ENCODE data around the gene ITGB5. TPM values are rescaled to one million over a fixed set of nuclear protein-coding genes. Genes with fewer than 3 reads are reported as not detected.

The ITGB5 gene
- total and polyA plus RNA-seq, 4 donors: 101 to 369 (median 292) TPM

DNA sequence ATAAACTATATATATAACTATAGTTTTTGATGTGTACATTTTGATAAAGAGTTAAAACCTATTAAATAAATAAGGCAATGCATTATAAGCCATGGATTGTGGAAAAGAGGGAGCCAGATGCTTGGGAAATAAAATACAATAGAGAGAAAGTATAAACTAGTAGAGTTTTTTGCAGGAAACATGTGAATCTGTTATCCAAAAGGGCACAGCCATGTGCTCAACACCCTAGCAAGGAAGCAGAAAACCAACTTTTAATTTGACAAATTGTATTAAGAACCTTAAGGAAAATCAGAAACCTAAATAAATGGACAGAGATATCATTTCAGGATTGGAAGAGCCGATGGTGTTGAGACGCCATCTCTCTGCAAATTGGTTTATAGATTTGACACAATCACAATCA lies 63.5 kb downstream of the ITGB5 start:
- H3K36me3 ChIP-seq (ENCODE audit: control insufficient read depth in 1 of 2, insufficient read depth in 2 of 2, low read length in 1 of 2): peaks cover 0 to 4% of the 10 kb centered on the region in 2 donors
- no peak for ATAC-seq (ENCODE audit: low FRiP score)

DNA sequence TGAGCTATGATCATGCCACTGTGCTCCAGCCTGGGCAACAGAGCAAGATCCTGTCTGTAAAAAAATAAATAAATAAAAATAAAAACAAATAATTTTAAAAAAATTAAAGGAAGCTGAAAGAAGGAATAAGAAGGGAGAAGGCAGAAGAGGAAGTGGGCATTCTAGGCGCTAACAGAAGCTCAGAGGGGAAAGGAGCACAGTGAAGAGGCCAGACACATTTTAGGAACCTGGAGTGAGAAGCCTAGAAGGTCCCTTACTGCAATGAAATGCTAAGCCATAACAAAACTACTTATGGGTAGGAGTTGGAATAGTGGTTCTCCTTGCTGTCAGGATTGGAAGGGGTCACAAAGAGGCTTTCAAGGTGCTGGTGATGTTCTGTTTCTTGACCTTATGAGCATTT lies 64.0 kb downstream of the ITGB5 start:
- WGBS, 2 donors: 92 to 100% methylated on average over 1 of the region's 1 CpG
- no peaks in the 10 kb centered on the region for H3K9me3 ChIP-seq (ENCODE audit: control insufficient read depth, low read length)
- no peaks in the 10 kb centered on the region for H3K27me3 ChIP-seq (ENCODE audit: control insufficient read depth in 1 of 2, insufficient read depth in 2 of 2, low read length in 1 of 2)
- H3K36me3 ChIP-seq (ENCODE audit: control insufficient read depth in 1 of 2, insufficient read depth in 2 of 2, low read length in 1 of 2): peaks cover 0 to 4% of the 10 kb centered on the region in 2 donors
- H3K27ac ChIP-seq (ENCODE audit: low read depth in 1 of 2, low read length in 2 of 2): no peak overlapping the region
- ATAC-seq (ENCODE audit: low FRiP score) (no peak), DNase-seq (no peak)
- H3K4me1 ChIP-seq (ENCODE audit: control insufficient read depth in 1 of 2, insufficient read depth in 2 of 2, low read length in 2 of 2): peaks cover 4 to 7% of the 10 kb centered on the region in 2 donors
- no peak overlapping the region for H3K4me3 ChIP-seq (ENCODE audit: low read length in 2 of 2)
- intact Hi-C loops (cut with DNase I): no loop called here

More for the DNA sequence above, 63.5 kb downstream of the ITGB5 start:
- H3K4me1 ChIP-seq (ENCODE audit: control insufficient read depth in 1 of 2, insufficient read depth in 2 of 2, low read length in 2 of 2): peaks cover 5 to 7% of the 10 kb centered on the region in 2 donors
- no peak for DNase-seq
- WGBS, 2 donors: 76 to 96% methylated on average over 2 of the region's 2 CpGs
- H3K27me3 ChIP-seq (ENCODE audit: control insufficient read depth in 1 of 2, insufficient read depth in 2 of 2, low read length in 1 of 2): no peaks in the 10 kb centered on the region
- intact Hi-C loops (cut with DNase I): no loop called here
- no peaks in the 10 kb centered on the region for H3K9me3 ChIP-seq (ENCODE audit: control insufficient read depth, low read length)
- H3K27ac ChIP-seq (ENCODE audit: low read depth in 1 of 2, low read length in 2 of 2): no peak overlapping the region
- no peak overlapping the region for H3K4me3 ChIP-seq (ENCODE audit: low read length in 2 of 2)

DNA sequence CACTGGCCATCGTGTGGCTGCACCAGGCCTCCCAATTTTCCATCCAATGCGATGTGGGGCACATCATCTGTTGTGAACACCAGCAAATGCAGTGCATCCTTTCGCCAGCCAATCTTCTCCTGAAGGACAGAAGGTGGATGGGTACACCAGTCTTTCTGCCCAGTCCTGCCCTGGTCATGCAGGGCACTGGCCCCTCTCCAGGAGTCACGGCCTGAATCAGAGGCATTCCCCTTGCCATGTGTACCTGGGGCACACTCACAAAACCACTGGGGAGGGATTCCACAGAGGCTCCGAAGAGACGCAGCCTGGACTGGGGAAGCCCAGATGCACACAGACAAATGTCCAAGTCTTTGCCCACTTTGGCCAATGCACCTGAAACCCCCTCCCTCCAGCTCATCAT lies 65.8 kb downstream of the ITGB5 start:
- ATAC-seq (ENCODE audit: low FRiP score): no peak
- Histone ChIP-seq H3K27ac (ENCODE audit: low read depth in 1 of 2, low read length in 2 of 2) (no peak overlapping the region), H3K36me3 (ENCODE audit: control insufficient read depth in 1 of 2, insufficient read depth in 2 of 2, low read length in 1 of 2) (peaks cover 0 to 4% of the 10 kb centered on the region in 2 donors), H3K9me3 (ENCODE audit: control insufficient read depth, low read length) (no peaks in the 10 kb centered on the region), H3K4me3 (ENCODE audit: low read length in 2 of 2) (no peak overlapping the region), H3K4me1 (ENCODE audit: control insufficient read depth in 1 of 2, insufficient read depth in 2 of 2, low read length in 2 of 2) (no peaks in the 10 kb centered on the region), H3K27me3 (ENCODE audit: control insufficient read depth in 1 of 2, insufficient read depth in 2 of 2, low read length in 1 of 2) (no peaks in the 10 kb centered on the region)
- intact Hi-C loops (cut with DNase I): no loop called here
- 97 to 99% methylated on average over 6 of the region's 6 CpGs for WGBS, 2 donors
- DNase-seq: no peak

DNA sequence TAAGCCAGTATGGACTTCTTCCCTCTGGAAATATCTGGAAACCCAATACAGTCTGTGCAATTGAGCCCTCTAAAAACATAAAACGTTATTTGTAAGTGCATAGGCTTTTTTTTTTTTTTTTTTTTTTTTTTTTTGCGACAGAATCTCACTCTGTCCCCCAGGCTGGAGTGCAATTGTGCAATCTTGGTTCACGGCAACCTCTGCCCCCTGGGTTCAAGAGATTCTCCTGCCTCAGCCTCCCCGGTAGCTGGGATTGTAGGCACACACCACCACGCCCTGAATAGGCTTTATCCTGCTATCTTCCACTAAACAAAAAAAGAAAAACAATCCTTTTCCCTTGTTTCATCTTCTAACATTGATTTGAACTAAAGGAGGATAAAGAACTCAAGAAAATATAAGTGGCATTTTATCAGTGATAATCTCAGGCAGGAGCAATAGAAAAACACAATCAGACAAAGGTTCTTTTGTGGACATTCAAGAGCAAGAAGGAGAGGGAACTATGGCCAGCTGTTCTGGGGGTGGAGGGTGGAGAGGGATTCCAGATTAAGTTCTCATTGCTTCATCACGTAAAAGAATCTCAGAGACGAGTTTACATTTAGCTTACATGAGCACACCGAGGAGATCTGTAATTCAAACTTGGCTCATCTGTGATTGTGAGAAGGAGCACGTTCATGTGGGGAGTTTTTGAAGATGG lies 68.6 kb downstream of the ITGB5 start:
- H3K4me3 ChIP-seq (ENCODE audit: low read length in 2 of 2): no peak overlapping the region
- no peaks in the 10 kb centered on the region for H3K27me3 ChIP-seq (ENCODE audit: control insufficient read depth in 1 of 2, insufficient read depth in 2 of 2, low read length in 1 of 2)
- H3K4me1 ChIP-seq (ENCODE audit: control insufficient read depth in 1 of 2, insufficient read depth in 2 of 2, low read length in 2 of 2): peaks cover 2 to 3% of the 10 kb centered on the region in 2 donors
- intact Hi-C loops (cut with DNase I): no loop called here
- DNase-seq: no peak
- no peaks in the 10 kb centered on the region for H3K9me3 ChIP-seq (ENCODE audit: control insufficient read depth, low read length)
- H3K27ac ChIP-seq (ENCODE audit: low read depth in 1 of 2, low read length in 2 of 2): no peak overlapping the region
- peaks cover 0 to 4% of the 10 kb centered on the region in 2 donors for H3K36me3 ChIP-seq (ENCODE audit: control insufficient read depth in 1 of 2, insufficient read depth in 2 of 2, low read length in 1 of 2)
- WGBS, 2 donors: 56 to 66% methylated on average over 9 of the region's 9 CpGs
- ATAC-seq (ENCODE audit: low FRiP score): no peak

DNA sequence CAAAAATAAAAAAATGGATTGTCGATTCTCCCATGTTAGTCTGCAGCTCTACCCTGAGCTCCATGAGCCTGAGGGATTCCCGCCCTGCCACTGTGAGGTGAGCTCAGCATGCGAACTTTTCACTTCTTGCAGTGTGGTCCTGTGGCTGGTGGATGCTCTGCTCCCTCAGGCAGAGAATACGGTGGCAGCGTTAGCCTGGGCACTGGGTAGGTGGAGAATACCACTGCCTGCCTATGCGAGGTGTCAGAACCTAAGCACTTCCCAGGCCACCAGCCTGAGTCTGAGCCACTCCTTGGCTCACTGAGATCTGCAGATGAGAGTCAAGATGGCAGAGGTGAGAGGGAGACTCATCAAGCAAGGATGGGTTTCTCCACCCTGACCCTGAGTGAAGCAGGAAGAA lies 70.1 kb downstream of the ITGB5 start:
- Histone ChIP-seq H3K9me3 (ENCODE audit: control insufficient read depth, low read length) (no peaks in the 10 kb centered on the region), H3K27me3 (ENCODE audit: control insufficient read depth in 1 of 2, insufficient read depth in 2 of 2, low read length in 1 of 2) (no peaks in the 10 kb centered on the region), H3K36me3 (ENCODE audit: control insufficient read depth in 1 of 2, insufficient read depth in 2 of 2, low read length in 1 of 2) (peaks cover 0 to 4% of the 10 kb centered on the region in 2 donors), H3K4me3 (ENCODE audit: low read length in 2 of 2) (no peak overlapping the region), H3K4me1 (ENCODE audit: control insufficient read depth in 1 of 2, insufficient read depth in 2 of 2, low read length in 2 of 2) (peaks cover 3% of the 10 kb centered on the region in 2 donors), H3K27ac (ENCODE audit: low read depth in 1 of 2, low read length in 2 of 2) (no peak overlapping the region)
- ATAC-seq (ENCODE audit: low FRiP score) (no peak), DNase-seq (no peak)
- 96% methylated on average over 6 of the region's 6 CpGs for WGBS, 2 donors
- intact Hi-C loops (cut with DNase I): no loop called here

DNA sequence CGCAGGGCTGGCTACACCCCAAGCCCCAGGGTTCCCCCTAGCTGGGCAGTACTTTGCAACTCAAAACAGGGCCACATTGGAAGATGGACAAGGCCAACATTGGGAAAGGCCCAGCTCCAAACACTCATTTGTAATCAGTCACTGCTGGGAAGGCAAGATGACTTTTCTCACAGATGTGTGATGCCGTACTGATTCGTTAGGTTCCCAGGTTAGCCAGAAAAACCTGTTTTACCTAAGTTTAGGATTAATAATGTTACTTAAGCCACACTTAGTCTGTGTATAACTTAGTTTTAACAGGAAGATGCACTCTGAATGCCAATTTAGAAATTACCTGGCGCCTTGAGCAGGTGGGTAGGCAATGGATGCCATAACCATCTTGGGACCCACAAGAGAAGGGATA lies 71.0 kb downstream of the ITGB5 start:
- Histone ChIP-seq H3K9me3 (ENCODE audit: control insufficient read depth, low read length) (no peaks in the 10 kb centered on the region), H3K27me3 (ENCODE audit: control insufficient read depth in 1 of 2, insufficient read depth in 2 of 2, low read length in 1 of 2) (no peaks in the 10 kb centered on the region), H3K36me3 (ENCODE audit: control insufficient read depth in 1 of 2, insufficient read depth in 2 of 2, low read length in 1 of 2) (peaks cover 0 to 4% of the 10 kb centered on the region in 2 donors), H3K4me1 (ENCODE audit: control insufficient read depth in 1 of 2, insufficient read depth in 2 of 2, low read length in 2 of 2) (peaks cover 3% of the 10 kb centered on the region in 2 donors), H3K27ac (ENCODE audit: low read depth in 1 of 2, low read length in 2 of 2) (peak overlapping the region; percentile 28 to 31), H3K4me3 (ENCODE audit: low read length in 2 of 2) (no peak overlapping the region)
- intact Hi-C loops (cut with DNase I): no loop called here
- WGBS, 2 donors: 49 to 60% methylated on average over 4 of the region's 4 CpGs
- ATAC-seq (ENCODE audit: low FRiP score) (no peak), DNase-seq (no peak)

DNA sequence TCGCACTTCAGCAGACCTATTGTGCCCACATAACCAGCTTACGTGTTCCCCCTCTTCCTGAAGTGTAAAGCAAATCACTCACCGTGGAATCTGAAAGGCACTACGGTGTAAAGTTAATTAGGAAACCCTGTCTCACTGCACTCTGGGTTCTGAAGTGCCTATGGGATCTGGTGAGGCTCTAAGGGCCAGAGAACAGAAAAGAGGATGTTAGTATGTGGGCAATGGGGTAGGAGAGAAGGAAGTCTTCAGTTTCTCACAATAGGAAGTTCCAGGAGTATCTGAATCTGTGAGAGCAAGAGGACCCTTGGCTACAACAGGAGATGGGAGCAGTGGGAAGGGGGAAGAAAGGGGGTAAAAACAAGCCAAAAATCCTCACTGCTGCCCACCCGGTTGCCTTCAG lies 71.4 kb downstream of the ITGB5 start:
- Histone ChIP-seq H3K36me3 (ENCODE audit: control insufficient read depth in 1 of 2, insufficient read depth in 2 of 2, low read length in 1 of 2) (peaks cover 0 to 2% of the 10 kb centered on the region in 2 donors), H3K27ac (ENCODE audit: low read depth in 1 of 2, low read length in 2 of 2) (peak overlapping the region; percentile 28 to 31)

DNA sequence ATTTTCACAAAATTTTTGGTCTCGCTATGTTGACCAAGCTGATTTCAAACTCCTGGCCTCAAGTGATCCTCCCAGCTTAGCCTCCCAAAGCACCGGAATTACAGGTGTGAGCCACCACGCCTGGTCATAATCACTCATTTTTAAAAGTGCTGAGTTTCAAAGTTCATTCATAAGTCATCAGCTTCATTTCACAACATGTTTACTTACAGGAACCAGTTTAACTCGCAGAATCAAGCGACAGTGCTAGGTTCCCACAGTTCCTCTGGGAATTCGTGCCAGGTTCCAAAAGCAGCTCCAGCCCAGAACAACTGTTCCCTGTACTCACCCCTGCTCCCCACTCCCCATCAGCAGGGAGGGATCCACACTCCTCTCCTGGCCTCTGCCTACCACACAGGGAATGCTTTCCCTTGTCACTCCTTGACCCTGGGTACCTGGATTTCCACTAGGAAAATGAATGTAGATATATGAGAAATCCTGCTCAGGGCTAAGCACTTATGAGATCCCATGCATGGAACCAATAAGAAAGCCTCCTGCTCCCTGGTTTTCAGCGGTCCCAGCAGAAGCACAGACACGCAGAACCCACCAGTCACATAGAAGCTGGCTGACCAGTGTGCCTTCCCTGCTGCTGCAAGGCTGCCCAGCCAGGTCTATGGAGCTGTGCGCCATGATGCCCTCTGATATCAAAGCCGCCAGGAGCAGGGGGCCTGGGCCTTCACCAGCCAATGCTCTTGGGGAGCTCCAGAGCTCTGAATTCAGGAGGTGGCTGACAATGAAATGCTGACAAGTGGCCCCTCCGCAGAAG lies 72.3 kb downstream of the ITGB5 start:
- 70 to 76% methylated on average over 11 of the region's 11 CpGs for WGBS, 2 donors
- no peaks in the 10 kb centered on the region for H3K36me3 ChIP-seq (ENCODE audit: control insufficient read depth in 1 of 2, insufficient read depth in 2 of 2, low read length in 1 of 2)
- peak overlapping the region in 1 of 2 donors; percentile 28 for H3K27ac ChIP-seq (ENCODE audit: low read depth in 1 of 2, low read length in 2 of 2)
- ATAC-seq (ENCODE audit: low FRiP score): no peak
- peaks cover 3% of the 10 kb centered on the region in 2 donors for H3K4me1 ChIP-seq (ENCODE audit: control insufficient read depth in 1 of 2, insufficient read depth in 2 of 2, low read length in 2 of 2)
- intact Hi-C loops (cut with DNase I): loop anchor here in 1 of 2 donors (5.0 kb wide), 1 partner anchor 38 kb away; no protein-coding TSS in a partner anchor
- no peaks in the 10 kb centered on the region for H3K9me3 ChIP-seq (ENCODE audit: control insufficient read depth, low read length)
- no peaks in the 10 kb centered on the region for H3K27me3 ChIP-seq (ENCODE audit: control insufficient read depth in 1 of 2, insufficient read depth in 2 of 2, low read length in 1 of 2)
- no peak for DNase-seq
- no peak overlapping the region for H3K4me3 ChIP-seq (ENCODE audit: low read length in 2 of 2)

More for the DNA sequence above, 71.4 kb downstream of the ITGB5 start:
- no peaks in the 10 kb centered on the region for H3K27me3 ChIP-seq (ENCODE audit: control insufficient read depth in 1 of 2, insufficient read depth in 2 of 2, low read length in 1 of 2)
- no peak overlapping the region for H3K4me3 ChIP-seq (ENCODE audit: low read length in 2 of 2)
- intact Hi-C loops (cut with DNase I): no loop called here
- 73 to 78% methylated on average over 5 of the region's 5 CpGs for WGBS, 2 donors
- peaks cover 3% of the 10 kb centered on the region in 2 donors for H3K4me1 ChIP-seq (ENCODE audit: control insufficient read depth in 1 of 2, insufficient read depth in 2 of 2, low read length in 2 of 2)
- H3K9me3 ChIP-seq (ENCODE audit: control insufficient read depth, low read length): no peaks in the 10 kb centered on the region
- no peak for DNase-seq
- ATAC-seq (ENCODE audit: low FRiP score): no peak
